ENCODE data around the gene HPN. TPM values are rescaled to one million over a fixed set of nuclear protein-coding genes. Genes with fewer than 3 reads are reported as not detected.

The HPN gene
- total RNA-seq, 2 experiments from 2014 or later, result not detected

DNA sequence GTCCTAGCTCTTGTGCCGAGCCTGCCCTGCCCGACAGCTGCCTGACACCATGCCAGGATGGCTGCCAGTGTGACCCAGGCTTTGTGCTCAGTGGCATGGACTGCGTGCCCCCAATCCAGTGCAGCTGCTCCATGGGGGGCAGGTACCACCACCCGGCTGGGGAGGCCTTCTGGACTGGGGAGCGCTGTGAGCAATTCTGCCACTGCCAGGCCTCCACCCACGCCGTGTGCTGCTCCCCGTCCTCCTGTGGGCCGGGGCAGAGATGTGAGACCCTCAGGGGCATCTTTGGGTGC, 64.7 kb downstream of the HPN start:
- H3K27me3 Mint-ChIP-seq, result no peaks in the 10 kb centered on the region
- no peak overlapping the region for H3K4me3 Mint-ChIP-seq
- H3K9me3 Mint-ChIP-seq, result peaks cover 7% of the 10 kb centered on the region
- H3K36me3 Mint-ChIP-seq (ENCODE audit: low read depth), result no peaks in the 10 kb centered on the region
- ChIA-PET CTCF (interaction anchor here (1.1 kb wide), 1 partner anchor 15 kb away, joined by 3 read pairs; no protein-coding TSS in a partner anchor), POLR2A (no interaction called here)
- no peak overlapping the region for H3K27ac Mint-ChIP-seq
- DNase-seq, result no peak
- H3K4me1 Mint-ChIP-seq, result peaks cover 5% of the 10 kb centered on the region

- Mint-ChIP-seq H3K4me3 (no peak overlapping the region), H3K27ac (no peak overlapping the region), H3K4me1 (peaks cover 5% of the 10 kb centered on the region), H3K27me3 (no peaks in the 10 kb centered on the region), H3K9me3 (peaks cover 7% of the 10 kb centered on the region), H3K36me3 (ENCODE audit: low read depth) (no peaks in the 10 kb centered on the region)
- ChIA-PET CTCF (interaction anchor here (1.1 kb wide), 1 partner anchor 16 kb away, joined by 3 read pairs; no protein-coding TSS in a partner anchor), POLR2A (no interaction called here)
- no peak for DNase-seq
Observed at GRCh38 chr19:35106898-35107541, 65.5 kb downstream of the HPN start.

DNA sequence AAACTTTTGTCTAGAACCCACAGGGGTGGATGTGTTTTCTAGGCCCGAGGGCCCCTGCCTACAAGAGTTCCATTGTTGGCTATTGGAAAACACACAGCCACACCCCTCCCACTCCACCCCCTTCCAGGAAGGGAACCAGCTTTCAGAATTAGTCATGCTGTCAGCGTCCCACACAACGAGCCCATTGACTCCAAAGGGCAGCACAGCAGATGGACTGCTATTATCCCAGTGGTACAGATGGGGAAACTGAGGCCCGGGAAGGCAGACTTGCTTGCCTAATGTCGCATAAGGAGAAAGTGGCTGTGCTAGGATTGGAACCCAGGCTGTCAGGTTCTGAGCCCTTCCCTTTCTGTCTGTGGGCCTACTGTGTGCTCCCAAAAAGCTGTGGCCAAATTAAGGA, 66.0 kb downstream of the HPN start:
- POLR2A ChIA-PET, result interaction anchor here (0.6 kb wide), 1 partner anchor 362 kb away, joined by 3 read pairs; no protein-coding TSS in a partner anchor
- CTCF ChIA-PET, result interaction anchor here (1.1 kb wide), 1 partner anchor 17 kb away, joined by 3 read pairs; no protein-coding TSS in a partner anchor

GRCh38 chr19:35108730-35109129, 67.2 kb downstream of the HPN start:
- H3K4me3 Mint-ChIP-seq, result no peak overlapping the region
- no peak for DNase-seq
- H3K9me3 Mint-ChIP-seq, result peaks cover 7% of the 10 kb centered on the region
- no peaks in the 10 kb centered on the region for H3K36me3 Mint-ChIP-seq (ENCODE audit: low read depth)
- H3K27ac Mint-ChIP-seq, result no peak overlapping the region
- POLR2A ChIA-PET, result no interaction called here
- H3K27me3 Mint-ChIP-seq, result no peaks in the 10 kb centered on the region
- CTCF ChIA-PET, result no interaction called here
- peaks cover 5% of the 10 kb centered on the region for H3K4me1 Mint-ChIP-seq

More for the DNA sequence above, 66.0 kb downstream of the HPN start:
- Mint-ChIP-seq H3K27ac (no peak overlapping the region), H3K4me3 (no peak overlapping the region), H3K9me3 (peaks cover 7% of the 10 kb centered on the region), H3K36me3 (ENCODE audit: low read depth) (no peaks in the 10 kb centered on the region), H3K4me1 (peaks cover 5% of the 10 kb centered on the region), H3K27me3 (no peaks in the 10 kb centered on the region)
- DNase-seq, result no peak

GRCh38 chr19:35109395-35110112, 68.0 kb downstream of the HPN start:
- peaks cover 7% of the 10 kb centered on the region for H3K9me3 Mint-ChIP-seq
- H3K4me3 Mint-ChIP-seq, result no peak overlapping the region
- DNase-seq, result no peak
- no peaks in the 10 kb centered on the region for H3K27me3 Mint-ChIP-seq
- H3K4me1 Mint-ChIP-seq, result peaks cover 7% of the 10 kb centered on the region
- H3K36me3 Mint-ChIP-seq (ENCODE audit: low read depth), result no peaks in the 10 kb centered on the region
- no peak overlapping the region for H3K27ac Mint-ChIP-seq
- CTCF ChIA-PET, result no interaction called here
- POLR2A ChIA-PET, result no interaction called here

GRCh38 chr19:35110974-35111373, 69.5 kb downstream of the HPN start:
- no peak overlapping the region for H3K4me3 Mint-ChIP-seq
- H3K36me3 Mint-ChIP-seq (ENCODE audit: low read depth), result no peaks in the 10 kb centered on the region
- peaks cover 7% of the 10 kb centered on the region for H3K9me3 Mint-ChIP-seq
- peaks cover 8% of the 10 kb centered on the region for H3K4me1 Mint-ChIP-seq
- ChIA-PET CTCF (no interaction called here), POLR2A (no interaction called here)
- H3K27me3 Mint-ChIP-seq, result no peaks in the 10 kb centered on the region
- DNase-seq, result no peak
- H3K27ac Mint-ChIP-seq, result no peak overlapping the region

DNA sequence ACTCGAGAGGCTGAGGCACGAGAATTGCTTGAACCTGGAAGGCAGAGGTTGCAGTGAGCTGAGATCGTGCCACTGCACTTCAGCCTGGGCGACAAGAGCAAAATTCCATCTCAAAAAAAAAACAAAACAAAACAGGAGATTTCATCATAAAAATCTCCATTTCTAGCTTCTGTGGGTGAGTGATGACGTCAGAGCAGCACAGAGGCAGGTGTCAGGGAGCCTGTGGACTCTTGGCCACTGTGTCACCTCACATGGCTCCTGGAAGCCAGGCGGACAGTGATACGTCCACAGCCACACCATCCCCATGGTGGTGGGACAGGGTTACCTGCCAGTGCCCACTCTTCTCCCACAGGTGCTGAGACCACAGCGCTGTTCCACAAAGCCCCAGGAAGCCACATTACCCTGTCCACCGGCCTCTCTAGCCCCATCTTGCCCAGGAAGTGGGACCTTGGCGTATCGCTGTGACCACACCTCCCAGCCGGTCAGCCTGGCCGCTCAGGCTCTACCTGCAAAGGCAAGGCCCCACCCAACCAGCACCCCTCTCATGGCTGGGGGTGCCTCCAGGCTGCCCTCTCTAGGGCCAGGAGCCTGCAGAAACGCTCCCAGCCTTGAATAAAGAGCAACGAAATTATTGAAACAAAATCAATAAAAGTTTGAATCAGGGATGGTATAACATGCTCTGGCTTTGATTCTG, 71.6 kb downstream of the HPN start:
- peaks cover 1% of the 10 kb centered on the region for H3K27me3 Mint-ChIP-seq
- no peak for DNase-seq
- ChIA-PET POLR2A (no interaction called here), CTCF (no interaction called here)
- no peak overlapping the region for H3K27ac Mint-ChIP-seq
- H3K9me3 Mint-ChIP-seq, result no peaks in the 10 kb centered on the region
- peaks cover 3% of the 10 kb centered on the region for H3K4me1 Mint-ChIP-seq
- no peaks in the 10 kb centered on the region for H3K36me3 Mint-ChIP-seq (ENCODE audit: low read depth)
- no peak overlapping the region for H3K4me3 Mint-ChIP-seq

GRCh38 chr19:35114353-35115176, 73.0 kb downstream of the HPN start:
- peak; percentile 65 for DNase-seq
- peaks cover 1% of the 10 kb centered on the region for H3K27me3 Mint-ChIP-seq
- CTCF ChIA-PET, result interaction anchor here (1.0 to 2.2 kb wide), 5 partner anchors 10 to 27 kb away, joined by 3 to 6 read pairs (median 4); partner anchors contain the start of gene LGI4
- no peaks in the 10 kb centered on the region for H3K36me3 Mint-ChIP-seq (ENCODE audit: low read depth)
- peaks cover 3% of the 10 kb centered on the region for H3K4me1 Mint-ChIP-seq
- POLR2A ChIA-PET, result no interaction called here
- no peak overlapping the region for H3K27ac Mint-ChIP-seq
- no peaks in the 10 kb centered on the region for H3K9me3 Mint-ChIP-seq
- no peak overlapping the region for H3K4me3 Mint-ChIP-seq

DNA sequence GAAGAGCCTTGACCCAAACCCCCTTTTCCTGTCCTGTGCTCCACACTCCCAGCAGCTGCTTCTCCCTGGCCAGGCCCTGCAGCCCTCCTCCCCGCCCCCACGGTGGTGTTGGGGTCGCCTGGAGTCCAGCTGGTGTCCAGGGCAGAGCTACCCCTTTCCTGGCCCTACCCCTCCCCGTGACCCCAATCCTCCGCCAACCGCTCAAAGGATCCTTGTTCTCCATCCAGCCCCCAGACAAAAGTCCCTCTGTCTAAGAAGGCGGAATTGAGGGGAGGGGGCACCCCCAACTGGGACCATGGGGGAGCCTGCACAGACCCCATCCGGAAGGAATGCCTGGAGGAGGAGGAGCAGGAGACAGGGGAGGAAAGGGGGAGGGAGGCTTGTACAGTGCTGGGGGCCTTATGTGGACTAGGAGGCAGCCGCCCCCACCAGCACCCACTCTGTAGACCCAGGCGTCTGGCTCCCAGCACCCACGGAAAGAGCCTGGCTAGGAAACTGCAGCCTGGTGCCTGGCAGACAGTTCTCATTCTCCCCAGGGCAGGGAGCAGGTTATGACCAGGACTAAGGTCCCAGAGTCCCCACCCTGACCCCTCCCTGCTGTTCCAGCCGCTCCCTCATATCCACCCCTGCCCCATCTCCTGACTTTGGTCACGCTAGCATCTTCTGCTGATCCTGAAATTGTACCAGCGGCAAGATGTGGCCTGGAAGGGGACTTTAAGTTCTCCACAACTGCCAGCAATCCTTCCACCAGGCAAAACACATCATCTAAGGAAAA, 73.8 kb downstream of the HPN start, which contains the start of gene FXYD3:
FXYD3 (plus strand) TSS at position 647 of the 775 bp plus-strand sequence. CDS start 3,554 bp downstream, outside the sequence.
- no peaks in the 10 kb centered on the region for H3K9me3 Mint-ChIP-seq

More for the DNA sequence above, 73.8 kb downstream of the HPN start, which contains the start of gene FXYD3:
- Mint-ChIP-seq H3K27ac (no peak within 1 kb of the TSS), H3K36me3 (ENCODE audit: low read depth) (no peaks in the 10 kb centered on the region), H3K4me3 (no peak within 1 kb of the TSS), H3K27me3 (peaks cover 1% of the 10 kb centered on the region), H3K4me1 (peaks cover 3% of the 10 kb centered on the region)
- CTCF ChIA-PET, result interaction anchor here (1.0 to 2.3 kb wide), 7 partner anchors 9 to 38 kb away, joined by 3 to 6 read pairs (median 5); partner anchors contain the start of gene LGI4
- no peak for DNase-seq
- POLR2A ChIA-PET, result no interaction called here

Other genes with a start within 250 kb of the HPN start
- 1 to 10 TPM; 2.8 to 3.1 TPM for gene ZNF30, start 114.8 kb upstream of the HPN start, total RNA-seq
- gene ZNF792, start 77.5 kb upstream of the HPN start, total RNA-seq, result 10 to 100 TPM; 18.3 to 18.9 TPM
- 100 to 1,000 TPM in 1 of 2 experiments, 10 to 100 TPM in 1; 98.2 to 106 TPM for gene GRAMD1A, start 41.4 kb upstream of the HPN start, total RNA-seq
- under 1 TPM; 0.43 to 0.50 TPM for gene SCN1B, start 11.3 kb upstream of the HPN start, total RNA-seq
- not detected for gene FXYD3, start 74.1 kb downstream of the HPN start, total RNA-seq
- gene LGI4, start 93.3 kb downstream of the HPN start, total RNA-seq, result under 1 TPM; 0.55 to 0.68 TPM
- gene FXYD1, start 97.1 kb downstream of the HPN start, total RNA-seq, result 1 to 10 TPM; 3.3 to 3.6 TPM
- 1 to 10 TPM; 8.3 to 8.8 TPM for gene FXYD7, start 101.5 kb downstream of the HPN start, total RNA-seq
- gene FXYD5, start 113.0 kb downstream of the HPN start, total RNA-seq, result 100 to 1,000 TPM; 588 to 589 TPM
- not detected for gene FAM187B, start 187.0 kb downstream of the HPN start, total RNA-seq
- 10 to 100 TPM; 13.2 to 13.3 TPM for gene LSR, start 207.3 kb downstream of the HPN start, total RNA-seq
- 100 to 1,000 TPM; 164 to 172 TPM for gene USF2, start 227.2 kb downstream of the HPN start, total RNA-seq
- gene HAMP, start 240.8 kb downstream of the HPN start, total RNA-seq, result under 1 TPM; 0.38 to 0.43 TPM

All from activated CD4-positive, alpha-beta memory T cell treated with anti-CD3 and anti-CD28 coated beads, Interleukin-2, amount 10 ng/mL, durations not matched to agents 7 days and 5 days (primary cell).